Subcutaneous abdominal adipose tissue (tissue), 5 donors: ENCODE data around the gene EPN2.
"Not testable (repeated sequence)": the region's sequence is repeated elsewhere in the genome, so short reads cannot be mapped to it uniquely, and the experiment has no call there.

ENCODE experiments used
- H3K27ac ChIP-seq: one replicate; pipeline ENCODE4 v1.7.0; 2013; ENCODE audit warnings: low read depth, mild to moderate bottlenecking, inconsistent platforms, low read length, moderate library complexity
- H3K27me3 ChIP-seq, 5 donors: one replicate each; pipeline ENCODE4 v1.7.0; 2013; ENCODE audit warnings: low read length in 5 of 5, inconsistent platforms in 1 of 5; ENCODE audit not compliant: control insufficient read depth in 5 of 5, insufficient read depth in 4 of 5
- H3K36me3 ChIP-seq, 5 donors: one replicate each; pipeline ENCODE4 v1.7.0; 2013; ENCODE audit warnings: low read length in 5 of 5; ENCODE audit not compliant: control insufficient read depth in 5 of 5, insufficient read depth in 5 of 5
- H3K4me1 ChIP-seq, 5 donors: one replicate each; pipeline ENCODE4 v1.7.0; 2013; ENCODE audit warnings: low read length in 5 of 5, mild to moderate bottlenecking in 3 of 5, moderate library complexity in 1 of 5; ENCODE audit not compliant: control insufficient read depth in 5 of 5, insufficient read depth in 5 of 5
- H3K4me3 ChIP-seq, 5 donors: one replicate each; pipeline ENCODE4 v1.7.0; 2013; ENCODE audit warnings: low read length in 5 of 5, low read depth in 1 of 5
- H3K9ac ChIP-seq, 5 donors: one replicate each; pipeline ENCODE4 v1.7.0; 2013; ENCODE audit warnings: low read length in 5 of 5, mild to moderate bottlenecking in 4 of 5, moderate library complexity in 3 of 5
- H3K9me3 ChIP-seq, 5 donors: one replicate each; pipeline ENCODE4 v1.7.0; 2013; ENCODE audit warnings: low read length in 5 of 5; ENCODE audit not compliant: control insufficient read depth in 5 of 5
- donor health status: healthy.
- donor health status: healthy.
- donor health status: healthy.
- donor health status: healthy.
- donor health status: healthy.

Gene EPN2

GRCh38 chr17:19237139-19237388, at the start of gene EPN2:
TSS of gene EPN2 (plus strand) at chr17:19237366. CDS start at chr17:19283120, 45,754 bp downstream.
- peaks cover 0 to 13% (median 10%) of the 10 kb centered on the region in 5 donors for H3K4me1 ChIP-seq
- not testable (repeated sequence) for H3K27me3 ChIP-seq

DNA sequence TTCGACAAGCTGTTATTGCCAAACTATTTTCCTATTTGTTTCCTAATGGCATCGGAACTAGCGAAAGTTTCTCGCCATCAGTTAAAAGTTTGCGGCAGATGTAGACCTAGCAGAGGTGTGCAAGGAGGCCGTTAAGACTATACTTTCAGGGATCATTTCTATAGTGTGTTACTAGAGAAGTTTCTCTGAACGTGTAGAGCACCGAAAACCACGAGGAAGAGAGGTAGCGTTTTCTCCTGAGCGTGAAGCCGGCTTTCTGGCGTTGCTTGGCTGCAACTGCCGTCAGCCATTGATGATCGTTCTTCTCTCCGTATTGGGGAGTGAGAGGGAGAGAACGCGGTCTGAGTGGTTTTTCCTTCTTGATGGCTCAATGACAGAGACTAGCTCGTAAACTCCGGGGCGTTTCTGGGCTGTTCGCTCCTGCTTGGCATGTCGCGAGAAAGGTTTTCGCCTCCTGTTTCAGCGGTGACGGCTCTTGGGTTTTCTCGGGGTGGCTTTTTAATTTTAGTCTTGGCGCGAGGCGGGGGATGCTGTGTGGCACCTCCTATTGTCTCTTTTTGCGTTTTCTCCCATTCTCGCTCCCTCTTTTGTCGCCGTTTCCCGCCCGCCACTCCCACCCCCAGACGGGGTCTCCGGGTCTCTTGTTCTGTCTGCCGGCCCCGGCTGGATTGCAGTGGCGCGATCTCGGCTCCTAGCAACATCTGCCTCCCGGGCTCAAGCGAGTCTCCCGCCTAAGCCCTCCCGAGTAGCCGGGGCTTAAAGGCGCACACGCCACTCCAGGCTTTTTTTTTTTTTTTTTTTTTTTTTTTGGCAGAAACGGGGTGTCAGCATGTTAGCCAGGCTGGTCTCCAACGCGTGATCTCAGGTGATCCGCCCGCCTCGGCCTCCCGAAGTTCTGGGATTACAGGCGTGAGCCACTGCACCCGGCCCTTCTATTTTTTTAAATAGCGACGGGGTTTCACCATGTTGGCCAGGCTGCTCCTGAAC, 49.0 kb upstream of the EPN2 start:
- H3K9ac ChIP-seq, H3K4me3 ChIP-seq, H3K36me3 ChIP-seq, H3K27ac ChIP-seq, H3K27me3 ChIP-seq, H3K9me3 ChIP-seq, H3K4me1 ChIP-seq: not testable (repeated sequence)

More at GRCh38 chr17:19237139-19237388, at the start of gene EPN2:
- not testable (repeated sequence) for H3K9me3 ChIP-seq, H3K36me3 ChIP-seq
- Histone ChIP-seq H3K4me3 (peak within 1 kb of the TSS; percentile 86 to 97 (median 92)), H3K27ac (peak within 1 kb of the TSS; percentile 60), H3K9ac (peak within 1 kb of the TSS; percentile 81 to 95 (median 93))

DNA sequence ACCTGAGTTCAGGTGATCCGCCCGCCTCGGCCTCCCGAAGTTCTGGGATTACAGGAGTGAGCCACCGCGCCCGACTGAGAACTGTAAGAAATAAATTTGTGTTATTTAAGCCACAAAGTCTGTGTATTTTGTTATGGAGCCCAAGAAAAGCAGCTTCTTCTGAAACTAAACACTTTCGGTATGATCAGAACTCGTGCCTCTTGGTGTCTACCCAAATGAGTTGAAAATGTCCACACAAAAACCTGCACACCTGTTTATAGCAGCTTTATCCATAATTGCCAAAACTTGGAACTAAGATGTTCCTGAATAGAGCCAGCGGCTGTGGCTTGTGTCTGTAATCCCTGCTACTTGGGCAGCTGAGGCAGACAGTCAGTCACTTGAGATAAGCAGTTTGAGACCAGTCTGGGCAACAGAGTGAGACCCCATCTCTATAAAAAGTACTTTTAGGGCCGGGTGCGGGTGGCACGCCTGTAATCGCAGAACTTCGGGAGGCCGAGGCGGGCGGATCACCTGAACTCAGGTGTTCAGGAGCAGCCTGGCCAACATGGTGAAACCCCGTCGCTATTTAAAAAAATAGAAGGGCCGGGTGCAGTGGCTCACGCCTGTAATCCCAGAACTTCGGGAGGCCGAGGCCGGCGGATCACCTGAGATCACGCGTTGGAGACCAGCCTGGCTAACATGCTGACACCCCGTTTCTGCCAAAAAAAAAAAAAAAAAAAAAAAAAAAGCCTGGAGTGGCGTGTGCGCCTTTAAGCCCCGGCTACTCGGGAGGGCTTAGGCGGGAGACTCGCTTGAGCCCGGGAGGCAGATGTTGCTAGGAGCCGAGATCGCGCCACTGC, 48.1 kb upstream of the EPN2 start:
- H3K27ac ChIP-seq, H3K4me3 ChIP-seq, H3K9ac ChIP-seq, H3K36me3 ChIP-seq, H3K27me3 ChIP-seq, H3K4me1 ChIP-seq, H3K9me3 ChIP-seq: not testable (repeated sequence)

- not testable (repeated sequence) for H3K27me3 ChIP-seq, H3K4me3 ChIP-seq, H3K9ac ChIP-seq, H3K9me3 ChIP-seq, H3K4me1 ChIP-seq, H3K27ac ChIP-seq, H3K36me3 ChIP-seq
These were observed 47.3 kb upstream of the EPN2 start for GRCh38 chr17:19189781-19190405.

DNA sequence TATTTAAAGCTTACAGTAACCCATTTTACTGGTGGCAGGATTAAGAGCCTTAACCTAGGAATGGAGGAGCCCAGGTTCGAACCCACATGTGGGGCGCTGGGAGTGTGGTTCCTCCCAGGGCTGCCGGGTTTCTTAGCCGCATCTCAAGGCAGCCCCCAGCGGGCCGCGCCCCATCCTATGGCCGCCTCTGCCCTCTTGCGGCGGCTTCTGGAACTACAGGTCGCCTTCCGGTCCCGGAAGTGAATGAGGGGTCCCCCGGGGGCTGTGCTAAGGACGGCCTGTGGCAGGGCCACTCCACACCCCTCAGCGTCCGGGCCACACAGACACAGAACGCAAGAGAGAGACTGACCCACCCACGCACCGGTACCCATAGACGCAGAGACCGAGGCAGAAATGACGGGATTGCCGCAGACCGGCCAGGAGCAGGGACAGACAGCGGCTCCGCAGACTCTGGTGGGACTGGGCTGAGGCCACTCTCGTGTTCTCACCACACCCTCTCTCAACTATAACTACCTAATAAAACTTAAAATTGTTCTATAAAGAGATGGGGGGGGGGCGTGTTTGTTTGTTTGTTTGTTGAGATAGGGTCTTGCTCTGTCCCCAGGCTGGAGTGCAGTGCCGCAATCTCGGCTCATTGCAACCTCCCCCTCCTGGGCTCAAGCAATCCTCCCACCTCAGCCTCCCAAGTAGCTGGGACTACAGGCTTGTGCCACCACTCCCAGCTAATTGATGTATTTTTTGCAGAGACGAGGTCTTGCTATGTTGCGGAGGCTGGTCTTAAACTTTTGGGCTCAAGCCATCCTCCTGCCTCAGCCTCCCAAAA, 40.6 kb upstream of the EPN2 start:
- not testable (repeated sequence) for H3K9ac ChIP-seq, H3K27ac ChIP-seq, H3K4me1 ChIP-seq, H3K36me3 ChIP-seq, H3K27me3 ChIP-seq, H3K9me3 ChIP-seq
- peak overlapping the region in 1 of 5 donors; percentile 40 for H3K4me3 ChIP-seq

GRCh38 chr17:19202448-19202847, 34.7 kb upstream of the EPN2 start:
- H3K9ac ChIP-seq, H3K4me3 ChIP-seq, H3K27me3 ChIP-seq, H3K27ac ChIP-seq, H3K4me1 ChIP-seq, H3K36me3 ChIP-seq, H3K9me3 ChIP-seq: not testable (repeated sequence)

- H3K4me1 ChIP-seq, H3K4me3 ChIP-seq, H3K27me3 ChIP-seq, H3K36me3 ChIP-seq, H3K27ac ChIP-seq, H3K9me3 ChIP-seq, H3K9ac ChIP-seq: not testable (repeated sequence)
These were observed 33.7 kb upstream of the EPN2 start for GRCh38 chr17:19203429-19203828.

DNA sequence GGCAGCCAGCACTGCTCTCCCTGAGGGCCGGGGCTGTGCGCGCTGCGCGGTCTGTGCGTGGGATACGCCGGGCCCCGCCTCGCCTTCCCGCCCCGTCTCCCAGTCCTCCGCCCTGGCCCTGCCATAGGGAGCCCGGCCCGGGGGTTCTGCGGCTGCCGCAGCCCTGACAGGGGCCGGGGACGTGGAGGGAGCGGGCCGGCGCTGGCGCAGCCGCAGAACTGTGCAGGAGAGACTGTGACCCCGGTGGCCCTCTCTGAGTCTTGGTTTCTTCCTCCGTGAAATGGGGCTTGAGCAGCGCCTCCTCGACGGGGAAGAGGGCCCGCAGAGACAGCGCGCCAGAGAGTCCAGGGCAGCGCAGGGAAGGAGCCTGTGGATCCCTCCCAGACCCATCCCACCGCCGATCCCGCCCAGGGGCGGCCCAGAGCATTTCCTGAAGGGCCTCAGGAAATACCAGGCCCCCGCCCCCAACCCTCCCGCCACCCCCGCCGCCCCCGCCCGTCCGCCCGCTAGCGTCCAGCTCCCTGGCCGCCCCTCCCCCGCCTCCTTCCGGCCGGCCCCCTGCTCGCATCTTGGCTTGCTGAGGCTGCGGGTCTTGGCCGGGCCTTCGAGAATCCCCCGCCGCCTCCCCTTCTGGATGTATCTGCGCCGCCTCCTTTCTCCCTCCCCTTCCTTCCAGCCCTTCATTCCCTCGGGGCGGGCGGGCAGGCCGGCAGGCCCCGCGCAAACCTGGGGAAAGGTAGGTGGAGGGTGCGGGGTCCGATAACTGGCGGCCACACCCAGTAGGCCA, 21.9 kb upstream of the EPN2 start:
- H3K27me3 ChIP-seq, H3K9ac ChIP-seq, H3K4me1 ChIP-seq, H3K4me3 ChIP-seq, H3K36me3 ChIP-seq, H3K9me3 ChIP-seq, H3K27ac ChIP-seq: not testable (repeated sequence)

DNA sequence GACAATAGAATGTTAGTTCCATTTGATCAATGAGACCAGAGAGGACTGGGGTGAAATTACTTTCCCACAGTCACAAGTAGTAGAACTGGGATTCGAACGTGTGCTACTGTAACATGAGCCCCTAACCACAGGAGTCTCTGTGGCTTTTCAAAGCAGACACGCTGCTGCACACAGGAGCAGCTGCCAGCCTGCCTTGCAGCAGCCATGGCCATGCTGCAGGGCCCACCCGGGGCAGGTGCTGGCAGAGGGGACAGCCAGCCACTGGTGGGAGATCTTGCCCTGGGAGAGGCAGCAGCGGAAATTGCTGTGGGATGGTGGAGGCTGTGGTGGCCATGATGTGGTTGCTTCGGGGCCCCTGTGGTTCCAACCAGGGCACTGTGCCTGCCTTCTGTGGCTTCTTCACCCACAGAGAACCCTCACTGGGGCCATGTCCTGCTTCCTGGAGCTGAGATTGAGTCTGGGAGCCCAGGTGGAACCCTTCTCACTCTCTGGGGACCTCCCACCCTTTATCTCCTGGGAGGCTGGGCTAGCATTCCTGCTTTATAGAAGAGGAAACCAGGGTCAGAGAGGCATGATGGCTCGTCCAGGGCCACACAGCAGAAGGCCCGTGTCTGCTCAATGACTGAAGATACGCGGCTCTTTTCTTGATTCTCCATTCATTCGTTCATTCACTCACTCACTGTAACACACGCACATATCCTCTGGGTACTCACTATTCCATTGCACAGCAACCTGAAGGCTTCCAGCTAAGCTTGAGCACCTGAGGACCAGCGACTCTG, 20.8 kb upstream of the EPN2 start:
- not testable (repeated sequence) for H3K27me3 ChIP-seq, H3K27ac ChIP-seq, H3K4me3 ChIP-seq, H3K4me1 ChIP-seq, H3K36me3 ChIP-seq, H3K9me3 ChIP-seq, H3K9ac ChIP-seq
